Upper lobe of right lung (tissue), 1 donor: ENCODE data around the gene CNGB1. TPM values are rescaled to one million over a fixed set of nuclear protein-coding genes. Genes with fewer than 3 reads are reported as not detected.
A peak's percentile ranks its signal among the peaks of the same experiment; 100 is the strongest.
"Not testable (repeated sequence)": the region's sequence is repeated elsewhere in the genome, so short reads cannot be mapped to it uniquely, and the experiment has no call there.

Experiments
- ATAC-seq: fragments of 200-7000 bp; cut with Tn5 transposase; one replicate; pipeline ENCODE4 v1.9.1; 2020; ENCODE audit warnings: mild to moderate bottlenecking, moderate library complexity
- DNase-seq: peaks from one replicate; pipeline ENCODE4 v3.0.0-alpha.2; 2020
- H3K27ac ChIP-seq: fragments of 200-600 bp; one replicate; pipeline ENCODE4 v1.8.0; 2022
- H3K27me3 ChIP-seq: fragments of 200-600 bp; one replicate; pipeline ENCODE4 v1.8.0; 2022; ENCODE audit warnings: mild to moderate bottlenecking
- H3K36me3 ChIP-seq: fragments of 200-600 bp; one replicate; pipeline ENCODE4 v1.8.0; 2022
- H3K4me1 ChIP-seq: fragments of 200-600 bp; one replicate; pipeline ENCODE4 v1.8.0; 2022
- H3K4me3 ChIP-seq: fragments of 200-600 bp; one replicate; pipeline ENCODE4 v1.8.0; 2022; ENCODE audit warnings: mild to moderate bottlenecking
- H3K9me3 ChIP-seq: fragments of 200-600 bp; one replicate; pipeline ENCODE4 v1.8.0; 2022
- intact Hi-C: fragments of 100-400 bp; cut with DNase I; formaldehyde crosslinking; loops from one replicate; pipeline ENCODE4 v1.11.0; 2022
- total RNA-seq: library from RNA; stranded (reverse); fragmentation: NEBNext Ultra II Directional; extraction: Animal tissue kit (Norgen Biotek cat#: 25700); gene quantifications from one replicate; pipeline ENCODE4 v1.2.1, GENCODE V29; 2021
- TF ChIP-seq, protein P1 (sequence below): fragments of 200-600 bp; IDR thresholded peaks from one replicate; pipeline ENCODE4 v1.8.0; 2022; ENCODE audit warnings: antibody characterized with exemption
- donor health status: DM: no; HTN: yes; CAD: no; lungs with severe emphysema.

The CNGB1 gene
- total RNA-seq, 1 donor from 2014 or later: not detected

GRCh38 chr16:57859331-57859730, 111.6 kb downstream of the CNGB1 start:
- intact Hi-C loops: no loop called here
- Histone ChIP-seq H3K27me3 (no peaks in the 10 kb centered on the region), H3K4me1 (no peaks in the 10 kb centered on the region), H3K9me3 (no peaks in the 10 kb centered on the region), H3K36me3 (no peaks in the 10 kb centered on the region), H3K4me3 (no peak overlapping the region), H3K27ac (no peak overlapping the region)
- TF ChIP-seq, protein P1, sequence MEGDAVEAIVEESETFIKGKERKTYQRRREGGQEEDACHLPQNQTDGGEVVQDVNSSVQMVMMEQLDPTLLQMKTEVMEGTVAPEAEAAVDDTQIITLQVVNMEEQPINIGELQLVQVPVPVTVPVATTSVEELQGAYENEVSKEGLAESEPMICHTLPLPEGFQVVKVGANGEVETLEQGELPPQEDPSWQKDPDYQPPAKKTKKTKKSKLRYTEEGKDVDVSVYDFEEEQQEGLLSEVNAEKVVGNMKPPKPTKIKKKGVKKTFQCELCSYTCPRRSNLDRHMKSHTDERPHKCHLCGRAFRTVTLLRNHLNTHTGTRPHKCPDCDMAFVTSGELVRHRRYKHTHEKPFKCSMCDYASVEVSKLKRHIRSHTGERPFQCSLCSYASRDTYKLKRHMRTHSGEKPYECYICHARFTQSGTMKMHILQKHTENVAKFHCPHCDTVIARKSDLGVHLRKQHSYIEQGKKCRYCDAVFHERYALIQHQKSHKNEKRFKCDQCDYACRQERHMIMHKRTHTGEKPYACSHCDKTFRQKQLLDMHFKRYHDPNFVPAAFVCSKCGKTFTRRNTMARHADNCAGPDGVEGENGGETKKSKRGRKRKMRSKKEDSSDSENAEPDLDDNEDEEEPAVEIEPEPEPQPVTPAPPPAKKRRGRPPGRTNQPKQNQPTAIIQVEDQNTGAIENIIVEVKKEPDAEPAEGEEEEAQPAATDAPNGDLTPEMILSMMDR: peak; percentile 17
- DNase-seq (no peak), ATAC-seq (peak; percentile 57)

DNA sequence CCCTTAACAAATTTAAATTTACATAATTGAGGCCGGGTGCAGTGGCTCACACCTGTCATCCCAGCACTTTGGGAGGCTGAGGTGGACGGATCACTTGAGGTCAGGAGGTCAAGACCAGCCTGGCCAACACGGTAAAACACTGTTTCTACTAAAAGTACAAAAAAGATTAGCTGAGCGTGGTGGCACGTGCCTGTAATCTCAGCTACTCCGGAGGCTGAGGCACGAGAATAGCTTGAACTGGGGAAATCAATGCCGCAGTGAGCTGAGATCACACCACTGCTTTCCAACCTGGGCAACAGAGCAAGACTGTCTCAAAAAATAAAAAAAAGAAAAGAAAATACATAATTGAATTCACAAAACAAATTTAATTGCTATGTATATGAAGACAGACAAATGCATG, 112.3 kb downstream of the CNGB1 start:
- ATAC-seq (no peak), DNase-seq (no peak)
- intact Hi-C loops: no loop called here
- Histone ChIP-seq H3K27me3 (no peaks in the 10 kb centered on the region), H3K27ac (no peak overlapping the region), H3K4me1 (no peaks in the 10 kb centered on the region), H3K36me3 (no peaks in the 10 kb centered on the region), H3K4me3 (no peak overlapping the region), H3K9me3 (no peaks in the 10 kb centered on the region)
- TF ChIP-seq, protein P1: no peak

DNA sequence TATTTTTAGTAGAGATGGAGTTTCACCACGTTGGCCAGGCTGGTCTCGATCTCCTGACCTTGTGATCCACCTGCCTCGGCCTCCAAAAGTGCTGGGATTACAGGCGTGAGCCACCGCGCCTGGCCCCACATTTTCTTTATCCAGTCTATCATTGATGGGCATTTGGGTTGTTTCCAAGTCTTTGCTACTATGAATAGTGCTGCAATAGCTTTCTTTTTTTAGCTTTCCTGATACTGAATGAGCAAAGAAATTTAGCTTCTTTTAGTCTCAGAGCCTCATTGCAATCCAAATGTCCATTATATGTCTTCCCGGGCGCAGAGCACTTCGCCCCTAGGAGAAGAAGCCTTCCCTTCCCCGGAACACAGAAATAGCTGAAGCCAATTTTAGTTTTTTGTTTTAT, 112.9 kb downstream of the CNGB1 start:
- H3K36me3 ChIP-seq, H3K4me1 ChIP-seq, H3K9me3 ChIP-seq, intact Hi-C loops, ATAC-seq, H3K4me3 ChIP-seq, DNase-seq, H3K27me3 ChIP-seq, H3K27ac ChIP-seq: not testable (repeated sequence)

GRCh38 chr16:57855188-57855587, 115.7 kb downstream of the CNGB1 start:
- H3K9me3 ChIP-seq: no peaks in the 10 kb centered on the region
- no peaks in the 10 kb centered on the region for H3K36me3 ChIP-seq
- no peak for DNase-seq
- ATAC-seq: no peak
- no peaks in the 10 kb centered on the region for H3K4me1 ChIP-seq
- intact Hi-C loops: no loop called here
- H3K4me3 ChIP-seq: no peak overlapping the region
- H3K27ac ChIP-seq: no peak overlapping the region
- TF ChIP-seq, protein P1: no peak
- H3K27me3 ChIP-seq: no peaks in the 10 kb centered on the region

DNA sequence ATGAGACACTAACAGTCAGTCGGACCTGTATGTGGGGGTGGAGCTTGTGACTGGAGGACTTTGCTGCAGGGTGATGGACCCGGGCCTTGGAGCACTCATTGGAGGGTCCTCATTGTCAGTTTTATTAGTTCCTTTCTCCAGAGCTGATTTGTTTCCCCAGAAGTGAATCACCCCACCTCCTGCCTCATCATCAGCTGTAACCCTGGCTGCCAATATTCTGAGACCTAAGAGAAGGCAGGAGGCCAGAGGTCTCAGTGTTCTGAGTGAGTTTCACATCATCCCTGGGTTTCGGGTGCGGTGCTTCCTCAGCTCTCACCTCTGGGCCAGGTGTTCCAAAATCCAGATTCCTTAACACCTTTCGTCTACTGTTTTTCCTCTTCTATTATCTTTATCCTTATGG, 118.7 kb downstream of the CNGB1 start:
- Histone ChIP-seq H3K4me3 (no peak overlapping the region), H3K4me1 (no peaks in the 10 kb centered on the region), H3K27me3 (no peaks in the 10 kb centered on the region), H3K27ac (no peak overlapping the region), H3K9me3 (no peaks in the 10 kb centered on the region), H3K36me3 (no peaks in the 10 kb centered on the region)
- DNase-seq: no peak
- ATAC-seq: no peak
- intact Hi-C loops: no loop called here
- TF ChIP-seq, protein P1: no peak

- intact Hi-C loops: no loop called here
- H3K27me3 ChIP-seq: no peaks in the 10 kb centered on the region
- H3K4me1 ChIP-seq: no peaks in the 10 kb centered on the region
- DNase-seq: no peak
- TF ChIP-seq, protein P1: no peak
- ATAC-seq: no peak
- H3K4me3 ChIP-seq: no peak overlapping the region
- no peak overlapping the region for H3K27ac ChIP-seq
- H3K36me3 ChIP-seq: no peaks in the 10 kb centered on the region
- H3K9me3 ChIP-seq: no peaks in the 10 kb centered on the region
These were observed 122.7 kb downstream of the CNGB1 start for GRCh38 chr16:57848181-57848580.

DNA sequence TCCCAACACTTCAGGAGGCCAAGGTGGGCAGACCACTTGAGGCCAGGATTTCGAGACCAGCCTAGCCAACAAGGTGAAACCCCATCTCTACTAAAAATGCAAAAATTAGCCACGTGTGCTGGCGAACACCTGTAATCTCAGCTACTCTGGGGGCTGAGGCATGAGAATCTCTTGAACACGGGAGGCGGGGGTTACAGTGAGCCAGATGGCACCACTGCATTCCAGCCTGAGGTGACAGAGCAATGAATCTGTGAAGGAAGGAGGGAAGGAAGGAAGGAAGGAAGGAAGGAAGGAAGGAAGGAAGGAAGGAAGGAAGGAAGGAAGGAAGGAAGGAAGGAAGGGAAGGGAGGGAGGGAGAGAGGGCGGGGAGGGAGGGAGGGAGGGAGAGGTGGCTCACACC, 124.0 kb downstream of the CNGB1 start:
- DNase-seq, intact Hi-C loops: not testable (repeated sequence)

More for the DNA sequence above, 124.0 kb downstream of the CNGB1 start:
- not testable (repeated sequence) for H3K27ac ChIP-seq, H3K9me3 ChIP-seq, H3K4me3 ChIP-seq, ATAC-seq, H3K36me3 ChIP-seq, H3K27me3 ChIP-seq, H3K4me1 ChIP-seq
